22Rv1 (cell line): Measurements from ENCODE around the gene DYNC1I1.

Experiments
- CTCF ChIP-seq: fragments of 450-650 bp; IDR thresholded peaks from 2 replicates; pipeline ENCODE4 v1.5.1; 2017; ENCODE audit warnings: mild to moderate bottlenecking
- ZFX ChIP-seq: fragments of 450-650 bp; IDR thresholded peaks from 2 replicates; pipeline ENCODE4 v1.6.1; 2017; ENCODE audit warnings: antibody characterized with exemption, borderline replicate concordance

DNA sequence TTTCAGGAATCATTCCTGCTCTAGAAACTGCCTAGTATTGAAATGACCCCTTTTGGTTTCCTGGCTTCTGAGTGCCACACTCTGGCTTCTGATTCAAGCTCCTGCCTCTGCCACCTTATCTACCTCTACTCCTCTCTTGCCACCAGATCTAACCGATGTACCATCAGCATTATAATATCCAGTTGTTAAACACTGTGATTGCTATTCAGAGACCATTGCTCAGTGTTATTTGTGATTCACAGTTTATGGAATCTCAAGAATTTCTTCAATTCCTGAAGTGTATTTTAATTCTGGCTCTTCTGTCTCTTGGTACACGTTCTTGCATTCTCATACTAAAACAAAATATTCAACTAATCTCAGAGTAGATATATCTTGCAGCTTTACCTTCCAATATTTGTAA lies 88.7 kb downstream of the DYNC1I1 start:
- TF ChIP-seq CTCF (no peak), ZFX (no peak)
